GM19324 (cell line): Measurements from ENCODE around the gene SERPINA1.

Source experiments
- ATAC-seq: cut with Tn5 transposase; IDR thresholded peaks from one replicate; pipeline ENCODE4 v1.9.1; 2021; ENCODE audit warnings: mild to moderate bottlenecking, moderate library complexity; ENCODE audit not compliant: unreplicated experiment, low FRiP score

Gene SERPINA1

GRCh38 chr14:94385553-94386057 is 2.8 kb downstream of the SERPINA1 start:
- ATAC-seq = no peak

DNA sequence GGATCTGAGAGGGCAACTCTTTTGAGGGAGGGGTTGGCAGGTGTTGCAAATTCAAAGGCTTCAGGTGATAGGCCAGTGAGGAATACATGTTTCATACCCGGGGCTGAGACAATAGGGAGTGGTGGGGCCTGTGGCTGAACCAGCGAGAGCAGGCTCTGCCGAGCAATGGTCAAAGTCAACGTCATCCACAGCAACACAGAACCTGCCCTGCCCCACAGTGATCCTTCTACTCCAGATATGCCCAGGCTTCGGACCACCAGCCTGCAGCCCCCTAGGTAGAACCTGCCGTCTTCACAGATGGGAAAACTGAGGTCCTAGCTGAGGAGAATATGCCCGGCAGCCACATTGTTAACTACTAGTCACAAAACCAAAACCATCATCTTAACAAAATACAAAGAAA is 4.1 kb downstream of the SERPINA1 start:
- ATAC-seq = no peak

DNA sequence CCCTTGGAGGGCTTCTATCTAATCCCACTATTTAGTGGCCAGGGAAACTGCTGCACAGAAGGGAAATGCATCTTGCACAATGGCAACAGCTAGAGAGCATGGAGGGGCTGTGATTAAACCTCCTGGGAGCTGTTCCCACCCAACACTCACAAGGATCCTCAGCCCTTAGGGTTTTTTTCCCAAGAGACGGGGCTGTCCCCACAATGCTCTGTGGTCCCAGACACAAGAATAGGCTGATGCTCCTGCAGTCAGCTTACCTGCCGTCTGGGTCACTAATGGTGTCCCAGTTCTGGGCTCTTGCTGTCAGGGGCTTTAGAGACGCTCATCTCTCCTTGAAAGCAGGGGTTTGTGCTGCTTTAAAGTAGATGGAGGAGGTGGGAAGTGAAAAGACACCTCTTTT is 4.6 kb downstream of the SERPINA1 start:
- ATAC-seq = no peak

DNA sequence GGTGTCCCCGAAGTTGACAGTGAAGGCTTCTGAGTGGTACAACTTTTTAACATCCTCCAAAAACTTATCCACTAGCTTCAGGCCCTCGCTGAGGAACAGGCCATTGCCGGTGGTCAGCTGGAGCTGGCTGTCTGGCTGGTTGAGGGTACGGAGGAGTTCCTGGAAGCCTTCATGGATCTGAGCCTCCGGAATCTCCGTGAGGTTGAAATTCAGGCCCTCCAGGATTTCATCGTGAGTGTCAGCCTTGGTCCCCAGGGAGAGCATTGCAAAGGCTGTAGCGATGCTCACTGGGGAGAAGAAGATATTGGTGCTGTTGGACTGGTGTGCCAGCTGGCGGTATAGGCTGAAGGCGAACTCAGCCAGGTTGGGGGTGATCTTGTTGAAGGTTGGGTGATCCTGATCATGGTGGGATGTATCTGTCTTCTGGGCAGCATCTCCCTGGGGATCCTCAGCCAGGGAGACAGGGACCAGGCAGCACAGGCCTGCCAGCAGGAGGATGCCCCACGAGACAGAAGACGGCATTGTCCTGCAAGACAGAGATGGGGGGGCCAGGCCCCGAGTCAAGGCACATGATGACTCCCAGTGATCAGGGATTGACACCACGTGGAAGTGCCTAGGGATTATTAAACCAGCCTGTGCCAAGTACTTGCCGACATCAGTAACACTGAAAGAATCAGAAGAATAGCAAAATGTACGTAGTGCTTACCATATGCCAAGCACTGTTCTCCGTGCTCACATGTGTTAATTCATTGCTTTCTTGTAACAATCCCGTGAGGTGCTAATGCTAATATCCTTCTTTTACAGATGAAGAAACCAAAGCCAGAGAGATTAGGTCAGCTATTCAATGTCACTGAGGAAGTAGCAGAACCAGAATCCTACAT is 5.4 kb downstream of the SERPINA1 start:
- no peak for ATAC-seq

- ATAC-seq = no peak
Observed at GRCh38 chr14:94382099-94382715, 6.2 kb downstream of the SERPINA1 start.

- no peak for ATAC-seq
Observed at GRCh38 chr14:94381149-94382030, 7.0 kb downstream of the SERPINA1 start.

GRCh38 chr14:94380225-94381148 is 7.9 kb downstream of the SERPINA1 start:
- no peak for ATAC-seq

DNA sequence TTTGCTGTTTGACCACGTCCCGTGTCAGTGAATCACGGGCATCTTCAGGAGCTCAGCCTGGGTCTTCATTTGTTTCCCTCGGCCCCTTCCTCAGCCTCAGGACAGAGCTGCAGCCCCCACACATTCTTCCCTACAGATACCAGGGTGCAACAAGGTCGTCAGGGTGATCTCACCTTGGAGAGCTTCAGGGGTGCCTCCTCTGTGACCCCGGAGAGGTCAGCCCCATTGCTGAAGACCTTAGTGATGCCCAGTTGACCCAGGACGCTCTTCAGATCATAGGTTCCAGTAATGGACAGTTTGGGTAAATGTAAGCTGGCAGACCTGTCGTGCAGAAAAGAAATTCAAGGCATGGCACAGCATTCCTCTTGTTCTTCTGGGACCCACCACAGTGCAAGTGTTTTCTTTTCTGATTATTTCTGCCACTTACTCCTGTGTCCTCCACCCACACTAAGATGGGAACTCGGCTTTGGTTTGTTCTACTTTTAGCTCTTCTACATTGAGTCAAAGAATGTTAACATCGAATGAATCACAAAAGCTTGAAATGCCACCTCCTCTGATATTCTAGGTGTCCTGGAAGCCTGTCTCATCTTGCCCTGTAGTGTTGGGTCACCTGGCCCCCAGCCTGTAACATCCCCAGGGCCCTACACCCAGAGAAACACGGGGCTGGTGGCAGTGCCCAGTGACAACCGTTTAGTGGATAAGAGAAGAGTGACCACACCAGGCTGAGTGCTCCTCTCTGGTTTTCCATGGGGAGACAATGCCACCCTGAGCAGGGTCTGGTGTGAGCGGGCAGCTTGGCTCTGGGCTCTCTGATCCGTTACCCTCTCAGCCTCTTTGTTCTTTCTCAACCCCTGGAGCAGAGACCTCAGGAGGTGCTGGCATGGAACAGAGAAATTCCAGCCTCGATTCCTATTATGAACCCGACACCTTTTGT is 8.8 kb downstream of the SERPINA1 start:
- no peak for ATAC-seq

DNA sequence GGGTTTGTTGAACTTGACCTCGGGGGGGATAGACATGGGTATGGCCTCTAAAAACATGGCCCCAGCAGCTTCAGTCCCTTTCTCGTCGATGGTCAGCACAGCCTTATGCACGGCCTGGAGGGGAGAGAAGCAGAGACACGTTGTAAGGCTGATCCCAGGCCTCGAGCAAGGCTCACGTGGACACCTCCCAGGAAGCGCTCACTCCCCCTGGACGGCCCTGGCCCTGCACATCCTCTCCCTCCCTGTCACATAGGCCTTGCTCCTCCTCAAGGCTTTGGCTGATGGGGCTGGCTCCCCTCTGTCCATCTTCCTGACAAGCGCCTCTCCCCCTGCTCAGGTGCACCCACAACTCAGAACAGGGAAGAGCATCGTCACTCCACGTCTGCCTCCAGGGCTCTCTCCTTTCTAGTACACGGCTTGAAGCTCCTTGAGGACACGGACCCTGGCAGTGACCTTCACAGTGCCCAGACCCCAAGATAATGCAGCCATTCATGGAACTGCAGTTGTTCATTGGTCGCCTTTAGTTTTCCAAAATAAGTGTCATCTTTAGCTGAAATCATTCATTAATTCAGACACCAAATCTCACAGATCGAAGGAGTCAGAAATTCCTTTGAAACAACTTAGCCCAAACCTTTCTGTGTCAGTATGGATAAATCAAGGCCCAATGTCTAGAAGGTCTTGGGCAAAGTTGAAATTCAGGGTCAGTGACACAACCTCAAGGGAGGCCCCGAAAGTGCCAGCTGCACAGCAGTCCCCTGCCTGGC is 9.7 kb downstream of the SERPINA1 start:
- ATAC-seq = no peak

GRCh38 chr14:94377866-94378470 is 10.4 kb downstream of the SERPINA1 start:
- no peak for ATAC-seq

DNA sequence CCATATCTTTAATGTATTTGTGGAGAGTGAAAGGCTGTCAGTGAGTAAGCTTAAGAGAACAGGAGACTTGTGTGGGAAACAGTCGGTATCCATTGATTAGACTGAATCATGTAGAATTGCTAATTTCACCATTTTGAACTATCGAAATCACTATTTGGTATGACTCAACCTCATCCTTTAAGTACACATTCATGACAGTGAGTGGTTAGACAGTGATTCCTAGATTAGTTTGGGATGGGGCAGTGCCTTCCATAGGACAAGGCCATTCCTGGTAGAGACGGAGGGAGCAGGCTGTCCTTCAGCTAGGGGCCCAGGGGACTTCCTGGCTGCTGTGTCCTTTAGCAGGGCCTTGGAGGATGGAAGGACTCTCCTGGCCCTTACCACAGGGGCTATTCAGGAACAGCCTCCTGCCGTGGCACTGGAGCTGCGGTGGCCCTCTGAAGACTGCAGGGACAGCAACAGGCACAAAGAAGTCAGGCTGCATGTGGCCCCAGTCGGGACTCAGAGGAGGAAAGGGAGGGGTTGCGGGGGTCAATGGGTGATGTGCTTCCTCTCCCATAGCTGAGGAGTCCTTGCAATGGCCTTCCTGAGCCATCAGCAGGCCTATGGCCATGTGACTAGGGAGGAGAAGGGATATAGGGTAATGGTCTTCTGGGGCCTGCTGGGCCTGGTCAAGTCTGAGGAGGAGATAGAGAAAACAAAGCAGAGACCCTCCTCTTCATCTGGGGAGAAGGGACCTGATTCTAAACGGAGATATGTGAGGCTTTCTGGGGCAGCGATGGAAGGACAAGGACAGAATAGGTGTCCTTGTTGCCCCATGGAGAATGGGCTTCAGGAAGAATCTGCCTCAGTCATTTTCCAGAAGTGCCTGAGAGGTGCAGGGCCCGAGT is 11.2 kb downstream of the SERPINA1 start:
- no peak for ATAC-seq

DNA sequence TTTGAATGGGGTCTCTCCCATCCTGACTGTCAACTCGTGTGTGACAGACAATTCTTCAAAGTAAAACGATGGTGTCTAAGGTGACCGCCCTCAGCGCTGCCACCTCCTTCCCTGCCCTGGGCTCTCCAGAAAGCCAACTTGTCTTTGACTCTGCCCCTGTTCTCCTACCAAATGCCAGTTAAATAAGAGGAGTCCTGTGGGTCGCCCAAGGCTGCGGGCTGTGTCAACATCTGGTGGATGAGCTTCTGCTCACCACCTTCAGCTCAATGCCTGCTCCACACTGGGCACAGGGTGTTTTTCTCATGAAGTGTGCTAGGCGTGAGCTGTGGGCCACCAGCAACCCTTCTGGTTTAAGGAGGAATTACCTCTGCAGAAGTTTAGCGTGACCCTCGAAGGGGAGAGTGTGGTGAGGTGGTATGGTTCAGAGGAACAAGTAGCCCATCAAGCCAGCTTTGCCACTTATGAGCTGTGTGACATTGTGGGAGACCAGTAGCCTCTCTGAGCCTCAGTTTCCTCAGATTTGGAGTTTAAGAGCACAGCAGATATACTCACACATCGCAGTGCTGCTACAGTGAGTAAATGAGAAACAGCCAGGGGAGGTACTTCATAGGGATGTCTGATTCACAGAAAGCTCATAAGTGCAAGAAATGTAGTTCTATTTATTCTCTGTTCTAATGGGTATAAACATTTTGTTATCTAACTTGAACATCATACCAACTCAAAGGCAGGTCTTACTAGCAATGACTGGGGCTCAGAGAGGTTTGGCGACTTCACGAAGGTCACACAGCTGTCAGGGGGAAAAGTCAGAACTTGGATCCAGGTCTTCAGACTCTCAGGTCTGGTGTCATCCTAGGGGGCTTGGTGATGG is 12.1 kb downstream of the SERPINA1 start:
- no peak for ATAC-seq

GRCh38 chr14:94375552-94376107 is 12.8 kb downstream of the SERPINA1 start:
- no peak for ATAC-seq

DNA sequence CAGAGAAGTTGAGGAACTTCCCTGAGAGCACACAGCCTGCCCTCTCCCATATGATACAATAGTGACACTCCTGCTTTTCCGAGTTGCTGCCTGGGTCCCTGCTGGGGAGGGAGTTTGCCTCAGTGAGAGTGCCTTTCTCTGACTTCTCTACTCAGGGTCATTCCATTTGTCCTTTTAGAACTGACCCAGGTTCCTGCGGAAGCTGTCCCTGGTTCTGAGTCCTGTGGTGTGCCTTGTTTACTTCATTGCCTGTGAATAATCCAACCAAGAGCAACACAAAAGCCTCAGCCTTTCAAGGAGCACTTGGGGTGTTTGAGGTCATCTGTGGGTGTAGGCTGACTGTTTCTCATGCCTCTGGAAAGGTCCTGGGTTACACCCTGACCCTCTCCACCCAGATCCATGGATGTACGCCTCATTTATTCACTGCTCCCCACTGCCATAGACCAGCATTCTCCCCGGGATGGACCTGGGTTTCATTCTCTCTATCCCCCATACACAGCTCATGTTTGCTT is 13.6 kb downstream of the SERPINA1 start:
- ATAC-seq = no peak

GRCh38 chr14:94374116-94374515 is 14.3 kb downstream of the SERPINA1 start:
- no peak for ATAC-seq
